Stimulated activated effector memory CD8-positive, alpha-beta T cell treated with anti-CD3 and anti-CD28 coated beads, Interleukin-12 subunit alpha, Interleukin-12 subunit beta, amount 100 ng/mL, for 72 hours (primary cell): ENCODE measurements around the gene SLC25A39.

Source experiments
- ATAC-seq: fragments of 150-1000 bp; cut with Tn5 transposase; 2 replicates; pipeline ENCODE4 v1.10.0; 2021
- DNase-seq, 2 donors: peaks; one replicate each; pipeline ENCODE4 v3.0.0; 2021 to 2022; ENCODE audit warnings: low spot score in 2 of 2
- H3K27ac Mint-ChIP-seq: one replicate; pipeline ENCODE4 v1.8.0; 2022; ENCODE audit warnings: mild to moderate bottlenecking, mixed read lengths
- H3K36me3 Mint-ChIP-seq: one replicate; pipeline ENCODE4 v1.8.0; 2022; ENCODE audit warnings: mild to moderate bottlenecking, mixed read lengths
- H3K4me1 Mint-ChIP-seq: one replicate; pipeline ENCODE4 v1.8.0; 2022; ENCODE audit warnings: mixed read lengths
- H3K4me3 Mint-ChIP-seq: one replicate; pipeline ENCODE4 v1.8.0; 2022; ENCODE audit warnings: mild to moderate bottlenecking, mixed read lengths
- H3K9me3 Mint-ChIP-seq: one replicate; pipeline ENCODE4 v1.8.0; 2022; ENCODE audit warnings: mixed read lengths

The SLC25A39 gene

DNA sequence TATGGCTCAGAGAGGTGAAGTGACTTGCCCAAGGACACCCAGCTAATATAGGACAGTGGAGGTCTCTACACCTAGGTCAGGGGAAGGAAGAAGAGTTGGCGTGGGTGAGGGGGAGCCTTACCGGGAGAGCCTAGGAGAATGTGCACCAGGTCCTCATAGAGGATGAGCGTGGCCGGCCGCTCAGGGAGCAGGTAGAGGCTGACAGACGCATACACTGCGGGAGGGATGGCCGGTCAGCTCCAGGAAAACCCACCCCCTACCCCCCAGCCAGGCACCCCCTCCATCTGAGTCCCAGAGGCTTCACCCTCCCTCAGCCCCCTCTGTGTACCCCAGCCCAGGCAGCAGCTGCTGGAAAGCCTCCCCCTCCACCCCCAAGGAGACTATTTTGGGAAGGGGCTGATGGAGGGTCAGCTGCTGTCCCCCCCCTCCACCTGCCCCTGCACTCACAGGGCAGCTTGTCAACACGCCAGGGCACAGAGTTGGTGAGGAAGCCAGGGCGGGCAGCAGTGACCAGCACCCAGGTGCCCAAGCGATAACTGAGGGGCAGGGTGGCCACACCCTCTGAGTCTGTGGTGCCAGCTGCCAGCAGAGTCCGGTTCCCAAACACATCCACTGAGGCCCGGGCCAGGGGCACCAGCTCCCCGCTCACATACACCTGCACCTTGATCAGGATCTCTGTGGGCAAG lies 35.0 kb upstream of the SLC25A39 start:
- Mint-ChIP-seq H3K9me3 (no peaks in the 10 kb centered on the region), H3K4me1 (no peaks in the 10 kb centered on the region), H3K27ac (no peak overlapping the region), H3K36me3 (no peaks in the 10 kb centered on the region), H3K4me3 (no peak overlapping the region)
- ATAC-seq (no peak), DNase-seq (no peak)

DNA sequence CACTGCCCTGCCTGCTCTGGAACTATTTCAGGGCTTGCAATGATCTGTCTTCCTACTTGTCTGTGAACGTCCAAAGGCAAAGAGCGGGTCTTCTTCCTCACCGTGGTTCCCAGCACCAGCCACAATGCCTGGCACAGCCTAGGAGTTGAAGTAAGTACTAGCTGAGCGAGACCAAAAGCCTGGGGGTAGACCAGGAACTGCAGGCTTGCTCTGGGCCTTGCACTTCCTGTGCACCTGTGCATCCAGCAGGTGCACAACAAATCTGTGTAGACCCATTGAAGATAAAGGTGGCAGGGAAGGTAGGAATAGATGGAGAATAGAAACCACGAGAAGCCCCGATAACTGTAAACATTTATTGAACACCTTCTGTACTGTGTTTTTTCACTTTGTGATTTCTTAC lies 34.4 kb upstream of the SLC25A39 start:
- no peak overlapping the region for H3K4me3 Mint-ChIP-seq
- no peak overlapping the region for H3K27ac Mint-ChIP-seq
- DNase-seq (no peak), ATAC-seq (no peak)
- H3K4me1 Mint-ChIP-seq: no peaks in the 10 kb centered on the region
- H3K9me3 Mint-ChIP-seq: no peaks in the 10 kb centered on the region
- no peaks in the 10 kb centered on the region for H3K36me3 Mint-ChIP-seq

DNA sequence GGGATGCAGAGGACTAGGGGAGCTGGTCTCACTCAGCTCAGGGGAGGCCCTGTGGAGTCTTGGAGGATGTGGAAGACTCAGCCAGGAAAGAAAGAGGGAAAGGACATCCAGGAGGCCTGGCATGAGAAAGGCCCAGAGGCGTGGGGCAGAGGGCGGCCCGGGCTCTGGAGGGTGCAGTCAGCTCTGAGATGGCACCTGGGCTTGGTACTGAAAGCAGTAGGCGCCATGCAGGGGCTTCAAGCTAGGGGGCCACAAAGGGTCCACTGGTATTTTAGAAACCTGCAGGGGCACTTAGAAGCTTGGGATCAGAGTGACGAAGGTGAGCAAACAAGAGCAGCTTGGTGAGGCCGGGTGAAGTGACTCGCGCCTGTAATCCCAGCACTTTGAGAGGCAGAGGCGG lies 33.4 kb upstream of the SLC25A39 start:
- no peaks in the 10 kb centered on the region for H3K36me3 Mint-ChIP-seq
- no peak overlapping the region for H3K4me3 Mint-ChIP-seq
- no peaks in the 10 kb centered on the region for H3K9me3 Mint-ChIP-seq
- peaks cover under 1% of the 10 kb centered on the region for H3K4me1 Mint-ChIP-seq
- no peak overlapping the region for H3K27ac Mint-ChIP-seq
- ATAC-seq (no peak), DNase-seq (no peak)

GRCh38 chr17:44356241-44356640 lies 31.6 kb upstream of the SLC25A39 start:
- Mint-ChIP-seq H3K36me3 (no peaks in the 10 kb centered on the region), H3K9me3 (no peaks in the 10 kb centered on the region), H3K4me1 (peaks cover 5% of the 10 kb centered on the region), H3K27ac (no peak overlapping the region), H3K4me3 (no peak overlapping the region)
- no peak for ATAC-seq
- no peak for DNase-seq

GRCh38 chr17:44355642-44356099 lies 31.0 kb upstream of the SLC25A39 start:
- Mint-ChIP-seq H3K27ac (no peak overlapping the region), H3K36me3 (no peaks in the 10 kb centered on the region), H3K4me3 (no peak overlapping the region), H3K4me1 (peaks cover 5% of the 10 kb centered on the region), H3K9me3 (no peaks in the 10 kb centered on the region)
- no peak for DNase-seq
- ATAC-seq: no peak

DNA sequence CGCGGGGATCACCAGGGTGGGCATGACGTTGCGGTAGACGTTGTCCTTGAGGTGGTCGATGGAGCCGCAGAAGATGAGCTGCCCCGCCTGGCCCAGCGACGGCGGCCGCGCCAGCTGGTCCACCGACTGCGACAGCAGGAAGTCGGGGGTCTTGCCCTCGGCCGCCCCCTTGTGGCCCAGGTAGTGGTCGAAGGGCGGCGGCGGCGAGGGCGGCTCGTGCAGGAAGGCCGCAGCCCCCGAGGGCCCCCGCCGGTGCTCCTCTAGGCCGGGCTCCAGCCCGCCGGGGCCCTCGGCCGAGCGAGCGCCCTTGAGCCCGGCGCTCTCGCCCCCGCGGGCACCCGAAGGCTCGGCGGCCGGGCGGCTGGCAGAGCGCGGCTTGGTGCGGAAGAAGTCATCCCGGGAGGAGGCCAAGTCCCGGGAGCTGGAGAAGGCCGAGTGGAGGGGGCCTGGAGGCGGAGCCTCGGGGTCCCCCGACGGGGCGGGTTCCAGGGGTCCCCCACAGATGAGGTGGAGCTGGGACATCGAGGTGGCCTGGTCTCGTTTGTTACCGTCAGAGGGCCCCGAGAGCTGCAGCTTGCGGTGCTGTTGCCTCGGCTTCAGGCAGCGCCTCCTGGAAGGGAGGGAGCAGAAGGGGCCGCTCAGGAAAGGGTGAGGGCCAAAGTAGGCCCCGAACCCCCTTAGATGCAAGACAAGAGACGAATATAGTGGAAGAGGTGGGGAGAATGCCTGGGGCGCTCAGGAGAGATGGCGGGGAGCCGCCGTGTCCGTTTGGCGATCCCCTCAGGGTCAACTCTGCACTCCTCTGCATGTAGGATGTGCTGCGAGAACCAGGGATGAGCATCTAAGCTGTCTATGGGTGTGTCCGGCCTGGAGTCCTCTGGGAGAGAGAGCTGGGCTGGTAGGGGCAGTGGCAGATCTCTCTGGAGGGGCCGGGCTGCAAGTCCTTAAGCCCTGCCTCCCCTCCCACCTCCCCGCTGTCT lies 30.2 kb upstream of the SLC25A39 start:
- Mint-ChIP-seq H3K4me1 (peaks cover 5% of the 10 kb centered on the region), H3K4me3 (peak overlapping the region; percentile 35), H3K9me3 (no peaks in the 10 kb centered on the region), H3K36me3 (no peaks in the 10 kb centered on the region), H3K27ac (no peak overlapping the region)
- peak; percentile 64 to 77 for DNase-seq
- peak; percentile 60 for ATAC-seq

GRCh38 chr17:44353672-44354331 lies 29.2 kb upstream of the SLC25A39 start:
- Mint-ChIP-seq H3K4me1 (peaks cover 6% of the 10 kb centered on the region), H3K36me3 (no peaks in the 10 kb centered on the region), H3K9me3 (no peaks in the 10 kb centered on the region), H3K27ac (no peak overlapping the region), H3K4me3 (peak overlapping the region; percentile 54)
- DNase-seq: no peak
- ATAC-seq: peak; percentile 24

DNA sequence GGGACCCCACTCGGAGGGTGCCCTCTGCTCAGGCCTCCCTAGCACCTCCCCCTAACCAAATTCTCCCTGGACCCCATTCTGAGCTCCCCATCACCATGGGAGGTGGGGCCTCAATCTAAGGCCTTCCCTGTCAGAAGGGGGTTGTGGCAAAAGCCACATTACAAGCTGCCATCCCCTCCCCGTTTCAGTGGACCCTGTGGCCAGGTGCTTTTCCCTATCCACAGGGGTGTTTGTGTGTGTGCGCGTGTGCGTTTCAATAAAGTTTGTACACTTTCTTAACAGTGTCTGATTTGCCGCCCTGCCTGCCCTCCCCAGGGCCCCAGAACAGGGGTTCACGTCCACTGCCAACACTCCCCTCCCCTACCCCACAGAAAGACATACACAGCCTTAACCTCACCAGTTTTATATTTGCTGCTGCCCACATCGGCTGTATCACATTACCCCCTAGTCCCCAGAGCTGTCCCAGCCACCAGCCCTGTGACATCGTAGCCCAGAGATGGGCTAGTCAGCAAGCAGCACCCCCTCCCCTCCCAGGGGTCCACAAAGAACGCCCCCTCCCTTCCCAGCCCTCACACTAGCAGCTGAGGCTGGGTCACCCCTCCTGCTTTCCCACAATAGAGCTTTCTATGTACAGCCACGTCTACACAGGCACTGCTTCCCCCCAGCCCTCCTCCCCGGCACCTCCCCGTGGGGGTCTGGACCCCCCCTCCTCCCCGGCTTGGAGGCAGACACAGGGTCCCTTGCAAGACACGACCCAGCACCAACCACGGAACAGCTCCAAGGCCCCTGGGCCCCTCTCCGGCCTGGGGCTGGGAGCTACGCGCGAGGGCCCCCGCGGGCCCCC lies 28.4 kb upstream of the SLC25A39 start:
- DNase-seq (no peak), ATAC-seq (no peak)
- peak overlapping the region; percentile 54 for H3K4me3 Mint-ChIP-seq
- H3K36me3 Mint-ChIP-seq: no peaks in the 10 kb centered on the region
- no peak overlapping the region for H3K27ac Mint-ChIP-seq
- H3K4me1 Mint-ChIP-seq: peaks cover 14% of the 10 kb centered on the region
- H3K9me3 Mint-ChIP-seq: no peaks in the 10 kb centered on the region

GRCh38 chr17:44351961-44352827 lies 27.6 kb upstream of the SLC25A39 start:
- Mint-ChIP-seq H3K27ac (no peak overlapping the region), H3K36me3 (no peaks in the 10 kb centered on the region), H3K4me1 (peaks cover 17% of the 10 kb centered on the region), H3K9me3 (no peaks in the 10 kb centered on the region), H3K4me3 (peak overlapping the region; percentile 54)
- DNase-seq (no peak), ATAC-seq (no peak)

- Mint-ChIP-seq H3K9me3 (no peaks in the 10 kb centered on the region), H3K4me3 (no peak overlapping the region), H3K27ac (no peak overlapping the region), H3K4me1 (peaks cover 17% of the 10 kb centered on the region), H3K36me3 (no peaks in the 10 kb centered on the region)
- ATAC-seq (no peak), DNase-seq (no peak)
These were observed 26.8 kb upstream of the SLC25A39 start for GRCh38 chr17:44351464-44351863.

DNA sequence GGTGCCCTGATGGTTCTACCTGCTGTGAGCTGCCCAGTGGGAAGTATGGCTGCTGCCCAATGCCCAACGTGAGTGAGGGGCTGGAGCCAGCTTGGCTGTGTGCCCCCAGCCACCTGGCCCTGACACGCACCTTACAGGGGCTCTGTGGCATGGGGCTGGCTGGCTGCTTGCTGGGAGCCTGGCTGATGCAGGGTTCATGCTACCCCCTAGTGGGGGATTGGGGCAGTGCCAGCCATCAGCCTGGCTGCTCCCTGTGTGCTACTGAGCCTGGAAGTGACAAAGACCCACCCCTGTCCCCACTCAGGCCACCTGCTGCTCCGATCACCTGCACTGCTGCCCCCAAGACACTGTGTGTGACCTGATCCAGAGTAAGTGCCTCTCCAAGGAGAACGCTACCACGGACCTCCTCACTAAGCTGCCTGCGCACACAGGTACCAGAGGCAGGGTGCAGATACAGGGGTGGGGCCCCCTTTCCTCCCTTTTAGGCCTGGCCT lies 26.2 kb upstream of the SLC25A39 start:
- ATAC-seq: peak; percentile 75
- Mint-ChIP-seq H3K27ac (no peak overlapping the region), H3K36me3 (no peaks in the 10 kb centered on the region), H3K4me1 (peaks cover 23% of the 10 kb centered on the region), H3K4me3 (no peak overlapping the region), H3K9me3 (no peaks in the 10 kb centered on the region)
- DNase-seq: peak; percentile 69 to 86

GRCh38 chr17:44349553-44350070 lies 25.0 kb upstream of the SLC25A39 start:
- no peak for ATAC-seq
- Mint-ChIP-seq H3K4me3 (no peak overlapping the region), H3K27ac (no peak overlapping the region), H3K36me3 (peaks cover 6% of the 10 kb centered on the region), H3K4me1 (peaks cover 35% of the 10 kb centered on the region), H3K9me3 (no peaks in the 10 kb centered on the region)
- no peak for DNase-seq

- DNase-seq: no peak
- Mint-ChIP-seq H3K4me3 (no peak overlapping the region), H3K4me1 (peaks cover 40% of the 10 kb centered on the region), H3K36me3 (peaks cover 6% of the 10 kb centered on the region), H3K9me3 (no peaks in the 10 kb centered on the region), H3K27ac (no peak overlapping the region)
- ATAC-seq: no peak
These were observed 24.4 kb upstream of the SLC25A39 start for GRCh38 chr17:44348988-44349364.
